ENCODE results near the gene ST6GALNAC5.

- no peak for TF ChIP-seq CTCF (IDR thresholded peaks at IDR 0.05)
- no peak for TF ChIP-seq POLR2A (IDR thresholded peaks at IDR 0.05)
- no peak for TF ChIP-seq EP300 (IDR thresholded peaks at IDR 0.05)
Measured at GRCh38 chr1:76833856-76834255, 33.4 kb upstream of the ST6GALNAC5 start.

Measured in suprapubic skin (tissue), 3 donors.